K562 (cell line): ENCODE measurements around the gene EIF4G2. TPM values are rescaled to one million over a fixed set of nuclear protein-coding genes. Genes with fewer than 3 reads are reported as not detected.

Experiments
- BRF1 ChIP-seq: IDR thresholded peaks from 3 replicates; pipeline ENCODE4 v1.6.1; 2011; ENCODE audit warnings: borderline replicate concordance, mild to moderate bottlenecking; ENCODE audit not compliant: insufficient read length; ENCODE audit errors: extremely low read depth
- CC2D1A ChIP-seq: fragments of 450-650 bp; IDR thresholded peaks from 2 replicates; pipeline ENCODE4 v1.6.1; 2017; ENCODE audit warnings: mild to moderate bottlenecking
- CCNT2 ChIP-seq: IDR thresholded peaks from 2 replicates; pipeline ENCODE4 v1.6.1; 2011; ENCODE audit warnings: borderline replicate concordance, low read depth, mild to moderate bottlenecking, moderate library complexity, mixed read lengths, low read length; ENCODE audit not compliant: insufficient read length; ENCODE audit errors: extremely low read depth
- FOXJ3 ChIP-seq: sonication (generic); formaldehyde crosslinking; IDR thresholded peaks from 2 replicates; pipeline ENCODE4 v1.4.0; 2020; ENCODE audit warnings: mild to moderate bottlenecking, missing genetic modification reagents
- FOXM1 ChIP-seq, 2 experiments: fragments of 450-650 bp in 1 of 2; sonication (generic) in 1 of 2; formaldehyde crosslinking in 1 of 2; IDR thresholded peaks; 2 replicates each; pipeline versions ENCODE4 v1.6.1 to v1.9.0; 2017 to 2022; ENCODE audit warnings: low read depth in 2 of 2, mild to moderate bottlenecking in 2 of 2, missing genetic modification reagents in 1 of 2, moderate library complexity in 1 of 2
- IRF2 ChIP-seq: sonication (generic); formaldehyde crosslinking; IDR thresholded peaks from 2 replicates; pipeline ENCODE4 v1.8.1; 2022; ENCODE audit warnings: mild to moderate bottlenecking, missing genetic modification reagents
- MAZ ChIP-seq, 2 experiments: fragments of 450-650 bp in 1 of 2; sonication (generic) in 1 of 2; formaldehyde crosslinking; IDR thresholded peaks in 1 of 2; conservative IDR thresholded peaks in 1 of 2; 2 replicates each; pipeline versions ENCODE4 v1.4.0 to v1.5.0; 2020; ENCODE audit warnings: mild to moderate bottlenecking in 1 of 2, missing genetic modification reagents in 1 of 2
- RBM22 ChIP-seq: fragments of 200-400 bp; formaldehyde crosslinking; IDR thresholded peaks from 2 replicates; pipeline ENCODE4 v1.6.1; 2018; ENCODE audit warnings: low read length, low read depth; ENCODE audit not compliant: poor library complexity, severe bottlenecking
- SAFB ChIP-seq: fragments of 200-400 bp; formaldehyde crosslinking; IDR thresholded peaks from 2 replicates; pipeline ENCODE4 v1.6.1; 2017; ENCODE audit warnings: low read depth, low read length, borderline replicate concordance
- SIX5 ChIP-seq, 2 experiments: IDR thresholded peaks; 2 replicates each; pipeline ENCODE4 v1.6.1; 2011; ENCODE audit warnings: low read length in 2 of 2, borderline replicate concordance in 1 of 2, low read depth in 1 of 2, mild to moderate bottlenecking in 1 of 2, moderate library complexity in 1 of 2; ENCODE audit not compliant: insufficient read depth in 1 of 2
- SMAD2 ChIP-seq: fragments of 150-350 bp; IDR thresholded peaks from 2 replicates; pipeline ENCODE4 v1.6.1; 2014; ENCODE audit warnings: low read depth, mild to moderate bottlenecking, low read length
- TAF15 ChIP-seq: fragments of 200-400 bp; formaldehyde crosslinking; IDR thresholded peaks from 2 replicates; pipeline ENCODE4 v1.6.1; 2017; ENCODE audit warnings: mild to moderate bottlenecking, low read depth, low read length, moderate library complexity
- ZBTB7A ChIP-seq: IDR thresholded peaks from 2 replicates; pipeline ENCODE4 v1.6.1; 2011; ENCODE audit warnings: low read depth, mild to moderate bottlenecking, low read length, moderate library complexity, borderline replicate concordance; ENCODE audit not compliant: control insufficient read depth
- ZNF124 ChIP-seq: sonication (generic); formaldehyde crosslinking; IDR thresholded peaks from 2 replicates; pipeline ENCODE4 v1.8.1; 2022; ENCODE audit warnings: missing genetic modification reagents
- polyA plus RNA-seq, 8 experiments: library from polyadenylated mRNA; depleted of rRNA in 4 of 8; stranded (reverse) in 5 of 8; unstranded in 3 of 8; fragments of >200 nt; fragmentation: Nextera tagmentation in 2 of 8; fragmentation: Illumina TruSeq in 1 of 8; extraction: Ambion mirVana in 2 of 8; extraction: Trizol in 1 of 8; gene quantifications; 2 replicates each; pipeline versions ENCODE4 v1.2.1 to v1.2.3, GENCODE V29; 2011 to 2014; ENCODE audit warnings: inconsistent platforms in 1 of 8, missing spikeins in 1 of 8
- total RNA-seq, 7 experiments: library from RNA; depleted of rRNA in 6 of 7; stranded (reverse); fragments of >200 nt in 6 of 7; fragmentation: Illumina TruSeq in 2 of 7; extraction: Trizol in 2 of 7; gene quantifications; 2 replicates each; pipeline versions ENCODE4 v1.2.1 to v1.2.3, GENCODE V29; 2011 to 2021; ENCODE audit warnings: low replicate concordance in 1 of 7
- TF ChIP-seq, protein P1 (sequence below): sonication (generic); formaldehyde crosslinking; IDR thresholded peaks from 2 replicates; pipeline ENCODE4 v1.8.0; 2022; ENCODE audit warnings: mild to moderate bottlenecking, missing genetic modification reagents
- TF ChIP-seq, protein P2 (sequence below): fragments of 250-450 bp; sonication (Bioruptor Pico); IDR thresholded peaks from 2 replicates; pipeline ENCODE4 v1.8.0; 2021; ENCODE audit warnings: mild to moderate bottlenecking, moderate library complexity
- TF ChIP-seq, protein P3 (sequence below): IDR thresholded peaks from 3 replicates; pipeline ENCODE4 v1.6.1; 2011; ENCODE audit warnings: borderline replicate concordance, mild to moderate bottlenecking; ENCODE audit not compliant: insufficient read length, insufficient read depth

The EIF4G2 gene
- total and polyA plus RNA-seq, 9 of the 15 experiments (the other 6 are each of a cell fraction or from before 2014, with no cell fraction given): 206 to 790 (median 646) TPM

DNA sequence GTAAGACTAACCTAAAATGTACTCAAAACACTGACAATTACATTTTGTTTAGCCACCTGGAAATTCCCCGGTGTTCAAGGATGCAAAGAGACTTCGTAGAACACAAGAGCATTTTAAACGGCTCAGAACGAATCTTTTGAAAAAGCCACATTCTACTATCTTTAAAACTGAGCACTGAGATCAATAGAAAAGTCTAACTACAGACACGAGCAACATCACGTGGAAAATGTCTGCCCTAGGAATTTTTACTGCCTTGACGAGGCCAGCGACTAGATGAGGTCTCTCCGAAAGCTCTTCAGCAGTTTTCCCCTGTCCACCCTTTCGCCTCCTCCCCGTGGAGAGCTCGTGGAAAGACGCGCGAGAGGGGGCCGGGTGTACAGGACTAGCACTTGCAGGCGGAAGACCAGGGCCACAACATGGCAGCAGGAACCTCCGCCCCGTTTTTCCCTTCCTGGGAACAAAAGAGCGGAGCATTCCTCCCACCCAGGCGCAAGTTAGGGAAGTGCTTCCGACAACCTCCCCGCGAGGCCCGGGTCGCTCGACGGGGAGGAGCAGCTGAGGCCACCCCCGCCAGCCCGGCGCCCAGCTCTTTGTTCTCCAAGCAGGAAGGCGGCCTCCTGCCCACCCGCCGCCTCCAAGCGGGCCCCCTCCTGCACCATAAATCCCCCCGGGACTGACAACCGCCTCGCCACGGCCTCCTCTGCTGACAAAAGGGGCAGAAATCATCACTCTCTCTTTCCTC, 1.1 kb downstream of the EIF4G2 start (continued):
- TF ChIP-seq, protein P1, sequence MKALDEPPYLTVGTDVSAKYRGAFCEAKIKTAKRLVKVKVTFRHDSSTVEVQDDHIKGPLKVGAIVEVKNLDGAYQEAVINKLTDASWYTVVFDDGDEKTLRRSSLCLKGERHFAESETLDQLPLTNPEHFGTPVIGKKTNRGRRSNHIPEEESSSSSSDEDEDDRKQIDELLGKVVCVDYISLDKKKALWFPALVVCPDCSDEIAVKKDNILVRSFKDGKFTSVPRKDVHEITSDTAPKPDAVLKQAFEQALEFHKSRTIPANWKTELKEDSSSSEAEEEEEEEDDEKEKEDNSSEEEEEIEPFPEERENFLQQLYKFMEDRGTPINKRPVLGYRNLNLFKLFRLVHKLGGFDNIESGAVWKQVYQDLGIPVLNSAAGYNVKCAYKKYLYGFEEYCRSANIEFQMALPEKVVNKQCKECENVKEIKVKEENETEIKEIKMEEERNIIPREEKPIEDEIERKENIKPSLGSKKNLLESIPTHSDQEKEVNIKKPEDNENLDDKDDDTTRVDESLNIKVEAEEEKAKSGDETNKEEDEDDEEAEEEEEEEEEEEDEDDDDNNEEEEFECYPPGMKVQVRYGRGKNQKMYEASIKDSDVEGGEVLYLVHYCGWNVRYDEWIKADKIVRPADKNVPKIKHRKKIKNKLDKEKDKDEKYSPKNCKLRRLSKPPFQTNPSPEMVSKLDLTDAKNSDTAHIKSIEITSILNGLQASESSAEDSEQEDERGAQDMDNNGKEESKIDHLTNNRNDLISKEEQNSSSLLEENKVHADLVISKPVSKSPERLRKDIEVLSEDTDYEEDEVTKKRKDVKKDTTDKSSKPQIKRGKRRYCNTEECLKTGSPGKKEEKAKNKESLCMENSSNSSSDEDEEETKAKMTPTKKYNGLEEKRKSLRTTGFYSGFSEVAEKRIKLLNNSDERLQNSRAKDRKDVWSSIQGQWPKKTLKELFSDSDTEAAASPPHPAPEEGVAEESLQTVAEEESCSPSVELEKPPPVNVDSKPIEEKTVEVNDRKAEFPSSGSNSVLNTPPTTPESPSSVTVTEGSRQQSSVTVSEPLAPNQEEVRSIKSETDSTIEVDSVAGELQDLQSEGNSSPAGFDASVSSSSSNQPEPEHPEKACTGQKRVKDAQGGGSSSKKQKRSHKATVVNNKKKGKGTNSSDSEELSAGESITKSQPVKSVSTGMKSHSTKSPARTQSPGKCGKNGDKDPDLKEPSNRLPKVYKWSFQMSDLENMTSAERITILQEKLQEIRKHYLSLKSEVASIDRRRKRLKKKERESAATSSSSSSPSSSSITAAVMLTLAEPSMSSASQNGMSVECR (CRISPR knock-in tag): no peak
- TF ChIP-seq CC2D1A (no peak), FOXJ3 (CRISPR knock-in tag) (no peak), SMAD2 (no peak), TAF15 (no peak), CCNT2 (peak; percentile 20), FOXM1 (IDR thresholded peaks at IDR 0.05; ENCODE audit: low read depth) (no peak), FOXM1 (CRISPR knock-in tag; IDR thresholded peaks at IDR 0.05; ENCODE audit: low read depth) (no peak), IRF2 (CRISPR knock-in tag) (no peak), ZNF124 (no peak), SIX5 (IDR thresholded peaks at IDR 0.05; ENCODE audit: borderline replicate concordance in 1 of 2, insufficient read depth in 1 of 2, low read depth in 1 of 2, low read length in 2 of 2) (no peak), ZBTB7A (no peak), RBM22 (peak; percentile 95), MAZ (CRISPR knock-in tag; conservative IDR thresholded peaks at IDR 0.05 in 1 of 2, IDR thresholded peaks at IDR 0.05 in 1 of 2) (peak in 1 of 2 experiments; percentile 50; a peak in 1 of 4 replicates), BRF1 (no peak), SAFB (peak; percentile 42; the same call in 1 of the 2 replicates)
- TF ChIP-seq, protein P2, sequence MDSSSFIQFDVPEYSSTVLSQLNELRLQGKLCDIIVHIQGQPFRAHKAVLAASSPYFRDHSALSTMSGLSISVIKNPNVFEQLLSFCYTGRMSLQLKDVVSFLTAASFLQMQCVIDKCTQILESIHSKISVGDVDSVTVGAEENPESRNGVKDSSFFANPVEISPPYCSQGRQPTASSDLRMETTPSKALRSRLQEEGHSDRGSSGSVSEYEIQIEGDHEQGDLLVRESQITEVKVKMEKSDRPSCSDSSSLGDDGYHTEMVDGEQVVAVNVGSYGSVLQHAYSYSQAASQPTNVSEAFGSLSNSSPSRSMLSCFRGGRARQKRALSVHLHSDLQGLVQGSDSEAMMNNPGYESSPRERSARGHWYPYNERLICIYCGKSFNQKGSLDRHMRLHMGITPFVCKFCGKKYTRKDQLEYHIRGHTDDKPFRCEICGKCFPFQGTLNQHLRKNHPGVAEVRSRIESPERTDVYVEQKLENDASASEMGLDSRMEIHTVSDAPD (CRISPR knock-in tag): no peak
- TF ChIP-seq, protein P3, sequence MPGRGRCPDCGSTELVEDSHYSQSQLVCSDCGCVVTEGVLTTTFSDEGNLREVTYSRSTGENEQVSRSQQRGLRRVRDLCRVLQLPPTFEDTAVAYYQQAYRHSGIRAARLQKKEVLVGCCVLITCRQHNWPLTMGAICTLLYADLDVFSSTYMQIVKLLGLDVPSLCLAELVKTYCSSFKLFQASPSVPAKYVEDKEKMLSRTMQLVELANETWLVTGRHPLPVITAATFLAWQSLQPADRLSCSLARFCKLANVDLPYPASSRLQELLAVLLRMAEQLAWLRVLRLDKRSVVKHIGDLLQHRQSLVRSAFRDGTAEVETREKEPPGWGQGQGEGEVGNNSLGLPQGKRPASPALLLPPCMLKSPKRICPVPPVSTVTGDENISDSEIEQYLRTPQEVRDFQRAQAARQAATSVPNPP: no peak
